PC-3 (cell line): ENCODE measurements around the gene CACNA2D2. TPM values are rescaled to one million over a fixed set of nuclear protein-coding genes. Genes with fewer than 3 reads are reported as not detected.

ENCODE experiments used
- ATAC-seq: fragments of 200-7000 bp; cut with Tn5 transposase; 2 replicates; pipeline ENCODE4 v1.9.1; 2020; ENCODE audit warnings: mild to moderate bottlenecking, moderate library complexity
- BruUV-seq: library from RNA; stranded (reverse); fragments of 400-500 nt; replicated peaks from 2 replicates; lab custom pipeline; 2021; lab: Mats Ljungman, UMichigan
- CTCF ChIA-PET: fragments of 300-600 bp; sonication (Branson Sonifier 250); formaldehyde crosslinking; loops from one replicate; lab custom pipeline; 2022; ENCODE audit warnings: antibody characterized with exemption; lab: Charles Lee
- POLR2A ChIA-PET: fragments of 300-600 bp; sonication (Branson Sonifier 250); formaldehyde crosslinking; loops from one replicate; lab custom pipeline; 2022; ENCODE audit warnings: antibody characterized with exemption; ENCODE audit not compliant: unreplicated experiment; lab: Charles Lee
- DNase-seq: peaks from one replicate; pipeline ENCODE4 v3.0.0-alpha.2; 2015
- H2AFZ ChIP-seq: fragments of 300-600 bp; sonication (generic); 2 replicates; pipeline ENCODE4 v1.6.0; 2016; ENCODE audit warnings: antibody characterized with exemption, low read length
- H3F3A ChIP-seq: fragments of 300-600 bp; sonication (generic); one replicate; pipeline ENCODE4 v1.6.0; 2017; ENCODE audit warnings: antibody characterized with exemption, low read length, control low read depth, mild to moderate bottlenecking; ENCODE audit not compliant: unreplicated experiment
- H3K27ac ChIP-seq: fragments of 300-600 bp; sonication (generic); 2 replicates; pipeline ENCODE4 v1.5.1; 2016; ENCODE audit warnings: mild to moderate bottlenecking, low read length
- H3K27me3 ChIP-seq: fragments of 300-600 bp; sonication (generic); 2 replicates; pipeline ENCODE4 v1.6.1; 2016; ENCODE audit warnings: low read length, mixed read lengths
- H3K36me3 ChIP-seq: fragments of 300-600 bp; sonication (generic); 2 replicates; pipeline ENCODE4 v1.6.1; 2016; ENCODE audit warnings: low read depth, mixed run types, low read length, mixed read lengths
- H3K4me1 ChIP-seq: fragments of 300-600 bp; sonication (generic); 2 replicates; pipeline ENCODE4 v1.5.1; 2016; ENCODE audit warnings: low read length; ENCODE audit not compliant: insufficient read depth
- H3K4me2 ChIP-seq: fragments of 300-600 bp; sonication (generic); 2 replicates; pipeline ENCODE4 v1.6.0; 2016; ENCODE audit warnings: low read length
- H3K4me3 ChIP-seq: fragments of 300-600 bp; sonication (generic); 2 replicates; pipeline ENCODE4 v1.5.1; 2016; ENCODE audit warnings: mild to moderate bottlenecking, low read length, mixed read lengths
- H3K79me2 ChIP-seq: fragments of 300-600 bp; sonication (generic); 2 replicates; pipeline ENCODE4 v1.6.1; 2017; ENCODE audit warnings: low read length, mixed read lengths
- H3K9ac ChIP-seq: fragments of 300-600 bp; sonication (generic); 2 replicates; pipeline ENCODE4 v1.6.0; 2016; ENCODE audit warnings: mild to moderate bottlenecking, low read length
- H3K9me2 ChIP-seq: fragments of 300-600 bp; sonication (generic); replicated peaks from 2 replicates; pipeline ENCODE4 v1.6.1; 2016; ENCODE audit warnings: mixed run types, low read length, mixed read lengths
- H3K9me3 ChIP-seq: fragments of 300-600 bp; sonication (generic); 2 replicates; pipeline ENCODE4 v1.6.1; 2016; ENCODE audit warnings: low read length, mixed read lengths
- H4K20me1 ChIP-seq: fragments of 300-600 bp; sonication (generic); 2 replicates; pipeline ENCODE4 v1.6.1; 2016; ENCODE audit warnings: low read length, mixed read lengths
- EZH2 ChIP-seq: fragments of 300-600 bp; sonication (generic); IDR thresholded peaks from one replicate; pipeline ENCODE4 v1.6.1; 2017; ENCODE audit warnings: antibody characterized with exemption, mild to moderate bottlenecking, low read length; ENCODE audit not compliant: unreplicated experiment
- EZH2phosphoT487 ChIP-seq: fragments of 300-600 bp; sonication (generic); IDR thresholded peaks from 2 replicates; pipeline ENCODE4 v1.6.1; 2018; ENCODE audit warnings: mild to moderate bottlenecking, antibody characterized with exemption, low read length, borderline replicate concordance
- intact Hi-C: fragments of 100-400 bp; cut with micrococcal nuclease; formaldehyde crosslinking; loops from 2 replicates; pipeline ENCODE4 v1.9.0; 2023
- total RNA-seq: library from RNA; depleted of rRNA; stranded (reverse); fragments of >200 nt; gene quantifications from 2 replicates; pipeline ENCODE4 v1.2.3, GENCODE V29; 2014
- TF ChIP-seq, protein P1 (sequence below): fragments of 300-600 bp; sonication (generic); conservative IDR thresholded peaks from 2 replicates; pipeline ENCODE4 v1.5.1; 2017; ENCODE audit warnings: antibody characterized with exemption, low read depth, mild to moderate bottlenecking, low read length

The CACNA2D2 gene
- total RNA-seq, 1 experiment from 2014 or later: 0.44 TPM

DNA sequence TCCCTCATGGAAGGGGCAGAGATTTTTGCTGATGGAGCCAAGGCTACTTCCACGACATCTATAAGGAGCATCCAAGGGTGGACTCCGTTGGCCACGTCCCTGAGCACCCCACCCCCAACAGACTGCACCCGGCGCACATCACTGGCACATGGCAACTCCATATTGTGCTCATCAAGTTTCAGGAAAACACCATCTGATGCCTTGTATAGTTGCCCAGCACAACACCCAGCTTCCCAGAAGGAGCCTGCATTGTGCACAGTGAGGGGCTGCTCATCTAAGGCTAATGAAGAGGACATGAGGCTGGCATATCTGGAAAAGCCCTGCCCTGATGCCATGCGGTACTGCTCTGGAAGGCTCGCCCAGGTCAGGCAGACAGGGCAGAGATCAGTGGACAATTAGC is 15.0 kb upstream of the CACNA2D2 start:
- intact Hi-C loops: loop anchor here (2.0 kb wide), 1 partner anchor 854 kb away; no protein-coding TSS in a partner anchor
- Histone ChIP-seq H3K4me1 (no peaks in the 10 kb centered on the region), H3K79me2 (no peaks in the 10 kb centered on the region), H3K9me2 (no peaks in the 10 kb centered on the region), H3K27me3 (peaks cover 13% of the 10 kb centered on the region; the same call in 1 of the 2 replicates), H2AFZ (no peak overlapping the region), H3K27ac (no peak overlapping the region), H4K20me1 (no peaks in the 10 kb centered on the region), H3K4me3 (no peak overlapping the region), H3K4me2 (no peak overlapping the region), H3K36me3 (no peaks in the 10 kb centered on the region), H3K9ac (no peak overlapping the region), H3F3A (no peaks in the 10 kb centered on the region), H3K9me3 (no peaks in the 10 kb centered on the region)
- no peak for DNase-seq
- TF ChIP-seq EZH2 (no peak), EZH2phosphoT487 (no peak)
- TF ChIP-seq, protein P1, sequence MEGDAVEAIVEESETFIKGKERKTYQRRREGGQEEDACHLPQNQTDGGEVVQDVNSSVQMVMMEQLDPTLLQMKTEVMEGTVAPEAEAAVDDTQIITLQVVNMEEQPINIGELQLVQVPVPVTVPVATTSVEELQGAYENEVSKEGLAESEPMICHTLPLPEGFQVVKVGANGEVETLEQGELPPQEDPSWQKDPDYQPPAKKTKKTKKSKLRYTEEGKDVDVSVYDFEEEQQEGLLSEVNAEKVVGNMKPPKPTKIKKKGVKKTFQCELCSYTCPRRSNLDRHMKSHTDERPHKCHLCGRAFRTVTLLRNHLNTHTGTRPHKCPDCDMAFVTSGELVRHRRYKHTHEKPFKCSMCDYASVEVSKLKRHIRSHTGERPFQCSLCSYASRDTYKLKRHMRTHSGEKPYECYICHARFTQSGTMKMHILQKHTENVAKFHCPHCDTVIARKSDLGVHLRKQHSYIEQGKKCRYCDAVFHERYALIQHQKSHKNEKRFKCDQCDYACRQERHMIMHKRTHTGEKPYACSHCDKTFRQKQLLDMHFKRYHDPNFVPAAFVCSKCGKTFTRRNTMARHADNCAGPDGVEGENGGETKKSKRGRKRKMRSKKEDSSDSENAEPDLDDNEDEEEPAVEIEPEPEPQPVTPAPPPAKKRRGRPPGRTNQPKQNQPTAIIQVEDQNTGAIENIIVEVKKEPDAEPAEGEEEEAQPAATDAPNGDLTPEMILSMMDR: no peak
- BruUV-seq: no TSS peak
- ChIA-PET CTCF (interaction anchor here (0.6 to 0.7 kb wide), 3 partner anchors 28 to 132 kb away, joined by 4 to 9 read pairs (median 8); no protein-coding TSS in a partner anchor), POLR2A (interaction anchor here (0.6 kb wide), 1 partner anchor 84 kb away, joined by 16 read pairs; no protein-coding TSS in a partner anchor)
- ATAC-seq: no peak

DNA sequence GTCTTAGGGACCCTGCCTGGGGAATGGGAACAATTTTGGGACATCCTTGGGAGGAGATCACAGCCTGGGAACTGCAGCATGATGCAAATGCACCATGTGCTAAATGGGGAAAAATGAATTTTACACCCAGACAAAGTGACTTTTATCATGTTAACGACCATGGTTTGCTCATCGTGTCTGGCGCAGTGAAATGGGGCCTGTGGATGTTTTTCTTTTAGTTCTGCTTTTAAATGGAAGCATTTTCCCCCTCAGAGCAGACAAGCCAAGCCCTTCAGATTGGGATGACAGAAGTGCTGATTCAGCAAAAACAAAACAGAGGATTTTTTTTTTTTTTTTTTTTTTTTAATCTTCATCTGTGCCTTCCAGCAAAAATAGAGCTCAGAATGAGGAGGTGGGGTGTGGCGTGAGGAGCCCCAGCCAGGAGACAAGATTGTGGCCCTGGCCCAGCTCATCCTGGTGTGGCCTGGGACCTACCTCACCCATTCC is 14.3 kb upstream of the CACNA2D2 start:
- H3K4me2 ChIP-seq: no peak overlapping the region
- no peak for ATAC-seq
- H3K79me2 ChIP-seq: no peaks in the 10 kb centered on the region
- no peak overlapping the region for H3K4me3 ChIP-seq
- no peak overlapping the region for H2AFZ ChIP-seq
- BruUV-seq: no TSS peak
- intact Hi-C loops: loop anchor here (2.0 kb wide), 1 partner anchor 855 kb away; no protein-coding TSS in a partner anchor
- no peak for DNase-seq
- TF ChIP-seq, protein P1: no peak
- no peak for TF ChIP-seq EZH2
- no peak for TF ChIP-seq EZH2phosphoT487
- no peaks in the 10 kb centered on the region for H3K4me1 ChIP-seq
- H3F3A ChIP-seq: no peaks in the 10 kb centered on the region
- H3K27ac ChIP-seq: no peak overlapping the region
- CTCF ChIA-PET: interaction anchor here (0.6 to 0.7 kb wide), 3 partner anchors 28 to 131 kb away, joined by 4 to 9 read pairs (median 8); no protein-coding TSS in a partner anchor
- H3K9me2 ChIP-seq: no peaks in the 10 kb centered on the region
- POLR2A ChIA-PET: interaction anchor here (0.6 kb wide), 1 partner anchor 84 kb away, joined by 16 read pairs; no protein-coding TSS in a partner anchor
- H3K27me3 ChIP-seq: peaks cover 16% of the 10 kb centered on the region; the same call in 1 of the 2 replicates
- no peak overlapping the region for H3K9ac ChIP-seq
- H3K36me3 ChIP-seq: no peaks in the 10 kb centered on the region
- no peaks in the 10 kb centered on the region for H4K20me1 ChIP-seq
- H3K9me3 ChIP-seq: no peaks in the 10 kb centered on the region

DNA sequence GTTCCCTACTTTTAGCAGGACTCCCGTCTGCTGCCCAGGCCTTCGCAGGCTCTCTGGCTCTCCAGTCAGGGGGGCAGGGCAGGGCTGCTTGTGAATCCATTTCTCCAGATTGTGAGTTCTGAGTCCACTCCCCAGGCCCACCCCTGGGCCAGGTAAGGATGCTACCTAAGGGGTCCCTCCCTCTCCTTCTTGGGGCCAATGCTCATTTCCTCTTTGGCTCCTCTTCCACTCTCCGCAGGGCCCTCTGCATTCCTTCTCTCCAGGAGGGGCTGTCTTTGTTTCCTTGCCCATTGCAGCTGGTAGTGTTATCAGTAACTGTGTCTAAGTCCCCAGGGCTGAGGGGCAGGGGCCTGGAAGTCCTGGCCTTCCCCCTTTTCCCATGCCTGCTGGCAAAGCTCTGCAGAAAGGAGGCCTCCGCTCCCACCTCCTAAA is 13.0 kb upstream of the CACNA2D2 start:
- no peak overlapping the region for H3K9ac ChIP-seq
- no peaks in the 10 kb centered on the region for H3F3A ChIP-seq
- TF ChIP-seq, protein P1: no peak
- TF ChIP-seq EZH2 (no peak), EZH2phosphoT487 (no peak)
- H4K20me1 ChIP-seq: no peaks in the 10 kb centered on the region
- no peaks in the 10 kb centered on the region for H3K4me1 ChIP-seq
- intact Hi-C loops: no loop called here
- H3K4me2 ChIP-seq: no peak overlapping the region
- no peak overlapping the region for H3K27ac ChIP-seq
- no peaks in the 10 kb centered on the region for H3K79me2 ChIP-seq
- CTCF ChIA-PET: no interaction called here
- no peaks in the 10 kb centered on the region for H3K36me3 ChIP-seq
- POLR2A ChIA-PET: no interaction called here
- H3K9me2 ChIP-seq: no peaks in the 10 kb centered on the region
- DNase-seq (no peak), ATAC-seq (no peak)
- H3K4me3 ChIP-seq: no peak overlapping the region
- no peak overlapping the region for H2AFZ ChIP-seq
- H3K27me3 ChIP-seq: peaks cover 11% of the 10 kb centered on the region; the same call in 1 of the 2 replicates
- no TSS peak for BruUV-seq
- no peaks in the 10 kb centered on the region for H3K9me3 ChIP-seq
